CD14-positive monocyte (primary cell): ENCODE data around the gene NSMCE1. TPM values are rescaled to one million over a fixed set of nuclear protein-coding genes. Genes with fewer than 3 reads are reported as not detected.

Experiments
- DNase-seq, 3 donors: peaks; one replicate each; pipeline ENCODE4 v3.0.0-alpha.2; 2011 to 2022
- H2AFZ ChIP-seq: 2 replicates; pipeline ENCODE4 v1.6.0; 2012; ENCODE audit warnings: mild to moderate bottlenecking, low read depth, low read length, inconsistent platforms; ENCODE audit not compliant: insufficient read depth, poor library complexity, severe bottlenecking
- H3K27ac ChIP-seq, 2 donors: 1 replicate in 1 of 2; 2 replicates in 1 of 2; pipeline ENCODE4 v1.5.1; 2012 to 2013; ENCODE audit warnings: low read length in 2 of 2, control low read depth in 1 of 2, inconsistent platforms in 1 of 2, low read depth in 1 of 2, mild to moderate bottlenecking in 1 of 2
- H3K27me3 ChIP-seq, 2 donors: one replicate each; pipeline versions ENCODE4 v1.6.0 to v1.6.1; 2011 to 2013; ENCODE audit warnings: low read length in 2 of 2; ENCODE audit not compliant: control insufficient read depth in 2 of 2, insufficient read depth in 2 of 2
- H3K36me3 ChIP-seq, 2 donors: replicated peaks in 1 of 2; 1 replicate in 1 of 2; 2 replicates in 1 of 2; pipeline versions ENCODE4 v1.5.1 to v1.6.1; 2012 to 2013; ENCODE audit warnings: low read length in 2 of 2, control low read depth in 1 of 2, inconsistent platforms in 1 of 2, mild to moderate bottlenecking in 1 of 2; ENCODE audit not compliant: insufficient read depth in 2 of 2, control insufficient read depth in 1 of 2
- H3K4me1 ChIP-seq, 2 donors: 1 replicate in 1 of 2; 2 replicates in 1 of 2; pipeline versions ENCODE4 v1.5.1 to v1.6.1; 2012 to 2013; ENCODE audit warnings: low read length in 2 of 2, control low read depth in 1 of 2, inconsistent platforms in 1 of 2, mild to moderate bottlenecking in 1 of 2, moderate library complexity in 1 of 2; ENCODE audit not compliant: insufficient read depth in 2 of 2, control insufficient read depth in 1 of 2
- H3K4me2 ChIP-seq: replicated peaks from 2 replicates; pipeline ENCODE3; 2012; ENCODE audit warnings: low read length, moderate library complexity, mild to moderate bottlenecking; ENCODE audit not compliant: poor library complexity, severe bottlenecking; ENCODE audit errors: extremely low read depth
- H3K4me3 ChIP-seq, 3 experiments: fragments of 200-600 bp in 1 of 3; sonication (generic) in 1 of 3; replicated peaks in 1 of 3; 1 replicate in 2 of 3; 2 replicates in 1 of 3; pipeline ENCODE4 v1.5.1; 2011 to 2013; ENCODE audit warnings: low read length in 3 of 3, mild to moderate bottlenecking in 3 of 3, control low read depth in 2 of 3, low read depth in 2 of 3, inconsistent platforms in 1 of 3, moderate library complexity in 1 of 3
- H3K79me2 ChIP-seq: 2 replicates; pipeline ENCODE4 v1.6.0; 2012; ENCODE audit warnings: mild to moderate bottlenecking, control low read depth, inconsistent platforms, low read length, moderate library complexity; ENCODE audit not compliant: insufficient read depth
- H3K9ac ChIP-seq: 2 replicates; pipeline ENCODE4 v1.6.0; 2017; ENCODE audit warnings: low read length, mild to moderate bottlenecking; ENCODE audit not compliant: insufficient read depth, poor library complexity, severe bottlenecking
- H3K9me3 ChIP-seq, 2 donors: replicated peaks in 1 of 2; 1 replicate in 1 of 2; 2 replicates in 1 of 2; pipeline versions ENCODE4 v1.5.1 to v1.6.1; 2012 to 2013; ENCODE audit warnings: low read length in 2 of 2, control low read depth in 1 of 2; ENCODE audit not compliant: control insufficient read depth in 1 of 2, insufficient read depth in 1 of 2
- H4K20me1 ChIP-seq: 2 replicates; pipeline ENCODE4 v1.6.0; 2012; ENCODE audit warnings: mild to moderate bottlenecking, low read length, control low read depth, moderate library complexity; ENCODE audit not compliant: insufficient read depth
- H3K27ac Mint-ChIP-seq, 7 donors: one replicate each; pipeline ENCODE4 v1.8.0; 2020; ENCODE audit warnings: mild to moderate bottlenecking in 7 of 7, mixed read lengths in 7 of 7, moderate library complexity in 6 of 7, inconsistent platforms in 2 of 7
- H3K27me3 Mint-ChIP-seq, 3 donors: one replicate each; pipeline ENCODE4 v1.8.0; 2021 to 2022; ENCODE audit warnings: low read depth in 3 of 3, mild to moderate bottlenecking in 3 of 3, mixed read lengths in 3 of 3, moderate library complexity in 3 of 3, inconsistent platforms in 1 of 3
- H3K36me3 Mint-ChIP-seq, 2 donors: one replicate each; pipeline ENCODE4 v1.8.0; 2020; ENCODE audit warnings: mixed read lengths in 2 of 2, inconsistent platforms in 1 of 2, mild to moderate bottlenecking in 1 of 2
- H3K4me1 Mint-ChIP-seq: one replicate; pipeline ENCODE4 v1.8.0; 2020; ENCODE audit warnings: mild to moderate bottlenecking, mixed read lengths
- H3K4me3 Mint-ChIP-seq, 2 donors: one replicate each; pipeline ENCODE4 v1.8.0; 2020; ENCODE audit warnings: mild to moderate bottlenecking in 2 of 2, mixed read lengths in 2 of 2, moderate library complexity in 1 of 2
- H3K9me3 Mint-ChIP-seq, 7 donors: one replicate each; pipeline ENCODE4 v1.8.0; 2020 to 2022; ENCODE audit warnings: mixed read lengths in 7 of 7, mild to moderate bottlenecking in 6 of 7, moderate library complexity in 6 of 7, inconsistent platforms in 2 of 7
- CTCF ChIP-seq: fragments of 200-600 bp; IDR thresholded peaks from one replicate; pipeline ENCODE4 v1.8.0; 2022; ENCODE audit warnings: antibody characterized with exemption, mild to moderate bottlenecking
- WGBS: methylation state at CpG from one replicate; pipeline ENCODE4 v1.1.5; 2013; ENCODE audit warnings: missing lambda C conversion rate; ENCODE audit not compliant: insufficient coverage; 5-methylcytosine and 5-hydroxymethylcytosine counted together
- intact Hi-C, 2 donors: fragments of 100-400 bp; cut with micrococcal nuclease; formaldehyde crosslinking; loops; one replicate each; pipeline versions ENCODE4 v1.15.0 to v1.15.1; 2023
- polyA plus RNA-seq, 3 donors: library from polyadenylated mRNA; depleted of rRNA in 1 of 3; unstranded in 2 of 3; stranded (reverse) in 1 of 3; fragments of 300-500 nt in 2 of 3; fragments of >200 nt in 1 of 3; fragmentation: Illumina TruSeq in 2 of 3; gene quantifications; 1 replicate in 2 of 3; 2 replicates in 1 of 3; pipeline ENCODE4 v1.2.3, GENCODE V29; 2012 to 2021

Gene NSMCE1
- polyA plus RNA-seq, 3 donors: 19.6 to 85.2 (median 82.6) TPM

DNA sequence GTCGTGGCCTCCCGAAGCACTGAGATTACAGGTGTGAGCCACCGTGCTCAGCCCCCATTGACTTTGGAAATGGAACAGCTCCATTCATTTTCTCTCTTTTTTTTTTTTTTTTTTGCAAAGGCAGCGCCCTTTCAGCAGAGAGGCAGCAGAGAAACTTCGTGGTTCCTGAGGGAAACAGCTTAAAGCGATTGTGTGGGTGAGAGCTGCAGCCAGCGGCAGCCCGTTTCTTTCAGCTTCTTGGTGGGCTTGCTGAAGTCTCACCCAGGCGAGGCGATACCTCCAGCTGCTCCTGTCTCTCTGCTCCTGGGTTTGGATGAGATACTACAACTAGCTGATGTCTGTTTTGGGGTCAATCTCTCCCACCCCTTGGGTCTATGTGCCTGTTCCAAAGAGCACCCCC, 57.5 kb downstream of the NSMCE1 start:
- H4K20me1 ChIP-seq: no peaks in the 10 kb centered on the region
- no peaks in the 10 kb centered on the region for H3K79me2 ChIP-seq
- TF ChIP-seq CTCF: no peak
- H3K9me3 ChIP-seq: no peaks in the 10 kb centered on the region
- no peak overlapping the region for H2AFZ ChIP-seq
- H3K36me3 ChIP-seq: peaks cover 30 to 71% of the 10 kb centered on the region in 2 donors
- H3K4me1 ChIP-seq: no peaks in the 10 kb centered on the region
- H3K27me3 Mint-ChIP-seq: peaks cover 0 to 2% (median 1%) of the 10 kb centered on the region in 3 donors
- no peak overlapping the region for H3K27ac Mint-ChIP-seq
- no peak overlapping the region for H3K27ac ChIP-seq
- no peaks in the 10 kb centered on the region for H3K4me1 Mint-ChIP-seq
- H3K4me3 Mint-ChIP-seq: no peak overlapping the region
- intact Hi-C loops: no loop called here
- H3K4me2 ChIP-seq: no peak overlapping the region
- H3K27me3 ChIP-seq: no peaks in the 10 kb centered on the region
- H3K4me3 ChIP-seq: no peak overlapping the region
- no peak overlapping the region for H3K9ac ChIP-seq
- no peak for DNase-seq
- H3K36me3 Mint-ChIP-seq: peaks cover 45 to 65% of the 10 kb centered on the region in 2 donors
- H3K9me3 Mint-ChIP-seq: no peaks in the 10 kb centered on the region
- 96% methylated on average over 5 of the region's 10 CpGs for WGBS

DNA sequence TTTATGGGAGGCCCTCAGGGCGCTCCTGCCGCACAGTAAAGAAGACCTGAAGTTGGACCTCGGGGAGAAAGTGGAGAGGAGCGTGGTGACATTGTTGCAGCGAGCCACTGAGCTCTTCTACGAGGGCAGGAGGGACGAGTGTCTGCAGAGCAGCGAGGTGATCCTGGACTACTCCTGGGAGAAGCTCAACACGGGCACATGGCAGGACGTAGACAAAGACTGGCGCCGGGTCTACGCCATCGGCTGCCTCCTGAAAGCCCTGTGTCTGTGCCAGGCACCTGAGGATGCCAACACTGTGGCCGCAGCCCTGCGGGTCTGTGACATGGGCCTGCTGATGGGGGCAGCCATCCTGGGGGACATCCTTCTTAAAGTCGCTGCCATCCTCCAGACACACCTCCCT, 58.4 kb downstream of the NSMCE1 start:
- 98% methylated on average over 15 of the region's 17 CpGs for WGBS
- H3K4me2 ChIP-seq: no peak overlapping the region
- Mint-ChIP-seq H3K9me3 (no peaks in the 10 kb centered on the region), H3K36me3 (peaks cover 38 to 59% of the 10 kb centered on the region in 2 donors), H3K27ac (peak overlapping the region in 1 of 7 donors; percentile 31), H3K4me3 (no peak overlapping the region), H3K4me1 (no peaks in the 10 kb centered on the region), H3K27me3 (peaks cover 0 to 2% (median 1%) of the 10 kb centered on the region in 3 donors)
- no peak overlapping the region for H3K27ac ChIP-seq
- no peak overlapping the region for H3K4me3 ChIP-seq
- no peak overlapping the region for H3K9ac ChIP-seq
- intact Hi-C loops: no loop called here
- H3K36me3 ChIP-seq: peaks cover 30 to 63% of the 10 kb centered on the region in 2 donors
- H2AFZ ChIP-seq: no peak overlapping the region
- H3K79me2 ChIP-seq: no peaks in the 10 kb centered on the region
- H3K27me3 ChIP-seq: no peaks in the 10 kb centered on the region
- H3K9me3 ChIP-seq: no peaks in the 10 kb centered on the region
- TF ChIP-seq CTCF: no peak
- H3K4me1 ChIP-seq: no peaks in the 10 kb centered on the region
- DNase-seq: no peak
- H4K20me1 ChIP-seq: no peaks in the 10 kb centered on the region
